Measurements from ENCODE around the gene LBP. TPM values are rescaled to one million over a fixed set of nuclear protein-coding genes. Genes with fewer than 3 reads are reported as not detected.

Gene LBP
- total and polyA plus RNA-seq, 2 of the 13 experiments (the other 11 are each of a cell fraction or from before 2014, with no cell fraction given), result 0.07 to 0.20 TPM

DNA sequence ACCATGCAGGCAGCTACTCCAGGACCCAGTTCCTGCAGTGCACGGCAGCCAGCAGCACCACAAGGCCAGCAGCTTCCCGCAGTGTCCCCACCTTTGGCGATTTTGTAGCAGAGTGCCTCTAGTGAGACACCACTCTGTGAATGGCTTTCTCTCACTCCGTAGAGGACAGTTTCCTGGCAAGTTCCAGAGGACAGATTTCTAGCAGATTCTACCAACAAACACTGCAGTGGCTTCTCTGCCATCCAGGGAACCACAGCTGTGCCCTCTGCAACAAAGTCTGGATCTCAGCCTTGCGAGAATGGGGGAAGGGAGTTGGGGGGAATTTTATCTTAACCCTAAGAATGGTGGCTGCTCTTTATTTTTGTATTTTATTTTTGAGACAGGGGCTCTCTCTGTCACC is 60.2 kb downstream of the LBP start:
- Histone ChIP-seq H3K4me3 (replicated peaks in 1 of 3; ENCODE audit: insufficient read depth in 1 of 3, low read depth in 2 of 3, low read length in 3 of 3) (no peak overlapping the region), H4K20me1 (ENCODE audit: insufficient read depth, low read length) (no peaks in the 10 kb centered on the region), H3K9ac (ENCODE audit: insufficient read depth, low read depth, low read length) (no peak overlapping the region), H3K4me2 (ENCODE audit: low read depth, low read length) (no peak overlapping the region), H3K9me3 (ENCODE audit: low read length) (no peaks in the 10 kb centered on the region), H3K27me3 (ENCODE audit: control insufficient read depth in 1 of 2, insufficient read depth in 2 of 2, low read length in 2 of 2) (no peaks in the 10 kb centered on the region), H3K27ac (ENCODE audit: extremely low read length, insufficient read depth, low read length) (no peak overlapping the region), H2AFZ (ENCODE audit: low read length) (no peak overlapping the region), H3K36me3 (replicated peaks in 1 of 2; ENCODE audit: control insufficient read depth in 1 of 2, insufficient read depth in 2 of 2, low read length in 2 of 2) (no peaks in the 10 kb centered on the region), H3K4me1 (ENCODE audit: insufficient read depth, low read length) (peaks cover 14% of the 10 kb centered on the region), H3K79me2 (ENCODE audit: insufficient read depth, low read length) (no peaks in the 10 kb centered on the region)
- DNase-seq (ENCODE audit: low spot score) (no peak), FAIRE-seq (no peak), ATAC-seq (peak; percentile 10; the same call in 1 of the 3 replicates)
- WGBS (ENCODE audit: low lambda C conversion rate), result 75% methylated on average over 5 of the region's 5 CpGs
- CTCF ChIA-PET (ENCODE audit: low intra/inter-chr PET ratio, low total read pairs), result no interaction called here
- BruUV-seq (replicated peaks), result no TSS peak
- POLR2A ChIA-PET, result no interaction called here
- TF ChIP-seq ATAD3A (CRISPR knock-in tag; IDR thresholded peaks at IDR 0.05), result no peak
- TF ChIP-seq ZC3H13 (CRISPR knock-in tag; IDR thresholded peaks at IDR 0.05), result no peak
- no peak for TF ChIP-seq HNRNPH1 (optimal IDR thresholded peaks at IDR 0.05; ENCODE audit: low read depth, low read length)
- no peak for TF ChIP-seq LBX2 (CRISPR knock-in tag; IDR thresholded peaks at IDR 0.05; ENCODE audit: borderline replicate concordance)
- TF ChIP-seq GPN1 (CRISPR knock-in tag; IDR thresholded peaks at IDR 0.05; ENCODE audit: borderline replicate concordance), result no peak
- TF ChIP-seq ZNF44 (CRISPR knock-in tag; IDR thresholded peaks at IDR 0.05), result no peak
- TF ChIP-seq ZNF670 (CRISPR knock-in tag; IDR thresholded peaks at IDR 0.05; ENCODE audit: borderline replicate concordance), result no peak
- no peak for TF ChIP-seq NFATC3 (CRISPR knock-in tag; IDR thresholded peaks at IDR 0.05)
- TF ChIP-seq HDAC6 (IDR thresholded peaks at IDR 0.05; ENCODE audit: low read depth, low read length), result no peak
- no peak for TF ChIP-seq HMG20A (CRISPR knock-in tag; IDR thresholded peaks at IDR 0.05; ENCODE audit: borderline replicate concordance)
- no peak for TF ChIP-seq ZNF883 (CRISPR knock-in tag; IDR thresholded peaks at IDR 0.05; ENCODE audit: not compliant biosample characterization)
- TF ChIP-seq ZBTB3 (CRISPR knock-in tag; IDR thresholded peaks at IDR 0.05; ENCODE audit: borderline replicate concordance, low read depth), result no peak
- TF ChIP-seq ZNF784 (CRISPR knock-in tag; IDR thresholded peaks at IDR 0.05; ENCODE audit: borderline replicate concordance), result no peak
- TF ChIP-seq ZNF616 (CRISPR knock-in tag; IDR thresholded peaks at IDR 0.05; ENCODE audit: low read depth), result no peak
- TF ChIP-seq HES4 (CRISPR knock-in tag; IDR thresholded peaks at IDR 0.05; ENCODE audit: borderline replicate concordance), result no peak
- TF ChIP-seq TBL1XR1 (IDR thresholded peaks at IDR 0.05; ENCODE audit: borderline replicate concordance, low read length, partially characterized antibody), result no peak
- no peak for TF ChIP-seq RORA (CRISPR knock-in tag; IDR thresholded peaks at IDR 0.05)
- TF ChIP-seq ARNT (IDR thresholded peaks at IDR 0.05), result no peak
- no peak for TF ChIP-seq ZNF12 (CRISPR knock-in tag; IDR thresholded peaks at IDR 0.05)
- in situ Hi-C loops (cut with HindIII; ENCODE audit: extremely low pct_ligation_motif_present, low pct_unique_long_range_greater_than_20kb) (loop anchor here (5.0 to 25.0 kb wide), 2 partner anchors 69 to 344 kb away; no protein-coding TSS in a partner anchor), intact Hi-C loops (cut with micrococcal nuclease; ENCODE audit: unreplicated experiment) (loop anchor here (5.0 kb wide), 1 partner anchor 329 kb away; no protein-coding TSS in a partner anchor)
